HG03342 (cell line): ENCODE measurements around the gene GPANK1.
A peak's percentile ranks its signal among the peaks of the same experiment; 100 is the strongest.

Source experiments
- ATAC-seq: cut with Tn5 transposase; IDR thresholded peaks from one replicate; pipeline ENCODE4 v1.9.1; 2021; ENCODE audit warnings: mild to moderate bottlenecking, moderate library complexity; ENCODE audit not compliant: unreplicated experiment

GPANK1 gene

DNA sequence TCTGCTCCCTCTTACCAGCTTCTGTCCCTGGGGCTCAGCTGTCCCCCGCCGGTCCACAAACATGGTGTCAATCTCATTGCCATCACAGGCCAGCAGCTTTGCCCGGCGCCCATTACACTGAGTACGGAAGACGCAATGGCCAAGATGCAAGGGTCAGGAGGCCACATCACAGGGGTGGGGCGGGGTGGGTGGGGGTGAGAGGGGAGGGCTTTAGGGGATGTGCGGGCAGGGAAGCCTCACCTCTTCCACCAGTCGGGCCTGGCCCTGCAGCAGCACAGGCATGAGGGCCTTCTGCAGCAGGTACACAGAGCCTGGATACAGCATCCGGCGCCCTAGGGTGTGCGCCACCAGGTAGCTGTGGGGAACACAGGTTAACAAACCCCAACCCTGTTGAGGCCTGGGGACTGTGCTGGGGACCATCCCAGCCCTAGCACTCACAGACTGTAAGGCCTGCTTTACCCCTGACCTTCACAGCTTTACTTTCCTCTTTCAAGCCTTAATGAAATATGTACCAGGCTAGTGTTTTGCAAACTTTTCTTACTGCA lies 26.8 kb upstream of the GPANK1 start:
- no peak for ATAC-seq

DNA sequence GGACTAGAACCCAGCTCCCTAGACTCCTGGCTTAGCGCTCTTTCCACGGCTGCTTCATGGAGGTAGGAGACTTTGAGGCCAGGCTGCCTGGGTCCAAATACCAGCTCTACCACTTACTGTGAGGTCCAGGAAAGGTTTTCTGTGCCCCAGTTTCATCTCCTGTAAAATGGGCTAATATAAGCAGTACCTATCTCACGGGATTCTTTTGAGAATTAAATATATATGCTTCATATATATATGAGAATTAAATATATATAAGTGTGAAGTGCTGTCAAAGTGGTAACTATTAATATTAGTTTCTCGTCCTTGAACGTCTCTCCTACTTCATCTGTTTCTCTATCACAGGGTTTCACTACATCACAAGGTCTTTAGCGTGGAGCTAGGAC lies 26.3 kb upstream of the GPANK1 start:
- no peak for ATAC-seq

DNA sequence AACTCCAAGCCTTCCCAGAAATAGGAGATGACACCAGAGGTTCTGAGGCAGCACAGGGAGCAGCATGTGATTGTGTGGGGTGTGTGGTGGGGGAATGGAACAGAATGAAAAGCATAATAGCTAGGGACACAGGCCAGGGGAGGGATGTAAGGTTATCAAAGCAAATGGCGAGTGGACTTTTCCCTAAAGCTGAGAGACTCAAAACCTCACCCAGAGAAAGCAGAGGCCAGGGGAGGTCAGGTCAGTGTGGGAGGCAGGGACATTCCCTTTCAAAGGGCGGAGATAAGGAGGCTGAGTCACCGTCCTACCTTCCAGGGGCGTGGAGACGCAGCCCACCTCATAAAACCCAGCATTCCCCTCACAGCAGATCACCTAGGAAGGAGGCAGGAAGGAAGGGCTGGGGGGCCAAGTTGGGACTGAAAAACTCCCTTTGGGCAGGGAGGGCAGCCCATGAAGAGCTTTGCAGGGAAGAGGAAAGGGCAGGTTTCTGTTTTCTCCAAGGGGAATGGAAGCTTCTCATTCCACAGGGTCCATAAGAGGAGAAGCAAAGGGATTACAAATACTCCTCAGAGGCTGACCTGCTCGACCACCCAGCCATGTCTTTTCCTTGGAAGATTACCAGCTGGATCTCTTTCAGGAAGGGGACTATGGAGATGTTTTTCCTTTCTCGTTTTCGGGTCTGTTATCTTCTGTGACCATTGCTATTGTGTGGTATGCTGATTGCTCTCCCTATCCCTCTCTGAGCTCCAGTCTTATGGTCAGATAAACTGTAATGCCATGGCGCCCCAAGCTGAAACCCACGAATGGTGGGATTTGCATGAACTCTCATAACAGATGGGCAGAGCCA lies 25.7 kb upstream of the GPANK1 start:
- no peak for ATAC-seq

- no peak for ATAC-seq
These were observed 24.7 kb upstream of the GPANK1 start for GRCh38 chr6:31689249-31690110.

- no peak for ATAC-seq
These were observed 23.3 kb upstream of the GPANK1 start for GRCh38 chr6:31687860-31688693.

- ATAC-seq, result no peak
These were observed 22.5 kb upstream of the GPANK1 start for GRCh38 chr6:31687321-31687720.

DNA sequence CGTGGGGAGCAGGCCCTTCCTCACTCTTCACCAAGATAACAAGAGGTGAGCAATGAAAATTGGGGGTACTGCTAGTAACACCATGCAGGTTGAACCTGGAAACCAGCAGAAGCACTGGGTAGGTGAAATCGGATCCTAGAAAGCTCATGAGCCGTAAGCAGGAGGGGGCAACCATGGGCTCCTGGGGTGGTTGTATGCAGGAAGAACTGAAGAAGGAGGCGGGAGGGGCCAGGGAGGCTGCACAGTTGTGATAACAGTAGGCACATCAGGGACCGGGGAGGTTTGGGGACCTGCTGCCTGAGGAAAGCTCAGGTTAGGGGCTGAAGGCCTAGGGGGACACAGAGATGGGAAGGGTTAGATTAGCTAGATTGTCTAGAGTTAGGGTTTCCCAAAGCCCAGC lies 21.7 kb upstream of the GPANK1 start:
- ATAC-seq, result no peak

- ATAC-seq, result no peak
These were observed 18.8 kb upstream of the GPANK1 start for GRCh38 chr6:31683591-31683990.

GRCh38 chr6:31681135-31681671 lies 16.4 kb upstream of the GPANK1 start:
- ATAC-seq, result no peak

DNA sequence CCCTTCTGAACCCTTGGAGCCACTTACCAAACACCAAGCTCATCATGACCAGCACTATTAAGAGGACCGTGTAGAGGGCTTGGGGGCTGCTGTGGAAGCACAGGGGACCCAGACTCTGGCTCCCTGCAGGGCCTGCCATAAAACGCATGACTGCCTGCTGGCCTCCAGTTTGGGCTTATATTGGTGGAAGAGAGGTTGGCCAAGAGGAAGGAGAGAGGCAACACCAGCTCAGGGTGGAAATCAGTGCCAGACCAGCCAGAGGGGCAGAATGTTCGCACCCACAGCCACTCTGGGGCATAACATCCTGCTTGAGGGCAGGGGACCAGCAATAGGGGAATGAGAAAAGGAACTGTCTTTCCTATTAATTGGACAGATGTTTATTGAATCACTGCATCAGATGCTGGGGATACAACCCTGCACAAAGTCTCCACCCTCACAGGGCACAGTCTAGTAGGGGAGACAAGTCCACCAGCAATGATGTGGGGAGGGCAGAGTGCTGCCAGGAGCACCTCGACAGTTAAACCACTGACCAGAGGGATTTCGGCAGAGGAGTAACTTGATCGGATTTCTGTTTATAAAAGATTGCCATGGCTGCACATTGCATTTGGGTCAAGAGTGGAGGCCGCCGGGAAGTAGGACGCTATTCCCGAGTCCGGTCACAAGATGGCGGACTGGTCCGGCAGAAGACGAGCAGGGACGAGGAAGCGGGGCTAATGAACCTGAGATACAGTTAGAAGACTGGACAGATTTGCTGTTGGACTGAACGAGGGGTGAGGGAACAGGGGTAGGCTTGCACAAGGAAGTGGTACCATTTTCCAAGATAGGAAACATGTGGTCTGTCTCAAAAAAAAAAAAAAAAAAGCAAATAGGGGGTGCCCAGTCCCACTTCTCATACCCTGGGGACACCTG lies 15.7 kb upstream of the GPANK1 start, which contains the start of gene LY6G5C:
Gene LY6G5C (minus strand): TSS at position 842 of the 909 bp plus-strand sequence. CDS start 694 bp downstream, at position 148.
- ATAC-seq, result no peak

- ATAC-seq, result no peak
These were observed 13.2 kb upstream of the GPANK1 start for GRCh38 chr6:31677955-31678354.

DNA sequence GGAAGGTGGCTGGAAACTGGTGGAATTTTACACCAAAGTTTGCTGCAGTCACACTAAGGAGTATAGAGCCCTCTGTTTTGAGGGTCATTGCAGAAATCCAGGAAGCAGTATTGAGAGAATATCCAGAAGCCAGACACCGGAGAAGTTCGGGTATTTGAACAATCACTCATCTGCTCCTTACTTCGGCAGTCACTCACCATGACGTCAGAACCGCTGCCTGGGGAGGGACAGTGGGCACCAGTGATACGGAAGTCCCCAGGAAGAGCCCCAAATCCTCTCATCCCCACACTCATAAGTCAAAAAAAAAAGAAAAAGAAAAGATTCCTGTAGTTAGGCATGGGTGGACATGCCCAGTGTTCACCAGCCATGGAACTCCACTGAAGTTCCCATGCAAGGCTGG lies 12.1 kb upstream of the GPANK1 start:
- ATAC-seq, result no peak

- ATAC-seq, result no peak
These were observed 11.6 kb upstream of the GPANK1 start for GRCh38 chr6:31676322-31676903.

- ATAC-seq, result no peak
These were observed 4.9 kb upstream of the GPANK1 start, which contains the start of gene LY6G5B for GRCh38 chr6:31669676-31670075. TSS of gene LY6G5B (plus strand) at chr6:31669976. CDS start at chr6:31670951, 975 bp downstream.

GRCh38 chr6:31666337-31666965 lies 1.7 kb upstream of the GPANK1 start:
- no peak for ATAC-seq

DNA sequence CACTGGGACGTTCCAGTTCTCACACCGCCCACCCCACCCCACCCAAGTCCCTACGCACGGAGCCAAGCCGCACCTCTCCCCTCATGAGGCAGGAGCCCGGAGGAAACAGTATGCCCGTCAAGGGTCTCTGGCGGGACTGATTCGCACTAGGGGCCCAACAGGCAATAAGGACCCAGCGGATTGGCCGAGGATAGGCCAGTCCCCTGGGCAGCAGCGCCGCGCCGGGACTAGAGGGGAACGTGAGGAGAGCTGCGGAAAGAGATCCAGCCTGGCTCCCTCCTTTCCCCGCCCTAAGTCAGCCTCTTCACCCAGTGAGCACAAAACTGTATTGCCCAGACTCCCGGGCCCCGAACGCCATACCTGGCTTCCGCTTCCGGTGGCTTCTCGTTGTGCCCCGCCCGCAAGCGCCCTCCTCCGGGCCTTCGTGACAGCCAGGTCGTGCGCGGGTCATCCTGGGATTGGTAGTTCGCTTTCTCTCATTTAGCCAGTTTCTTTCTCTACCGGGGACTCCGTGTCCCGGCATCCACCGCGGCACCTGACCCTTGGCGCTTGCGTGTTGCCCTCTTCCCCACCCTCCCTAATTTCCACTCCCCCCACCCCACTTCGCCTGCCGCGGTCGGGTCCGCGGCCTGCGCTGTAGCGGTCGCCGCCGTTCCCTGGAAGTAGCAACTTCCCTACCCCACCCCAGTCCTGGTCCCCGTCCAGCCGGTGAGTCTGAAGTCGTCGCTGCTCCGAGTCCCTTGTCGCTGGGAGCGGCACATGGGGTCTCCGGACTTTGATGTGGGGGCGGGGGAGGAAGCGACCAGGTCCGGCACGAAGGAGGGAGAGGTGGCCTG lies 922 bp upstream of the GPANK1 start, which contains the start of gene CSNK2B:
Gene CSNK2B (plus strand): TSS at position 580 of the 836 bp plus-strand sequence. CDS start 752 bp downstream, outside the sequence.
- peak; percentile 69 for ATAC-seq
